NCI-H2196 treated with DMSO at 0.1 percent for 48 hours (cell line): ENCODE results near the gene AKAP5.
A peak's percentile ranks its signal among the peaks of the same experiment; 100 is the strongest.
"Not testable (repeated sequence)": the region's sequence is repeated elsewhere in the genome, so short reads cannot be mapped to it uniquely, and the experiment has no call there.

Experiments
- DNase-seq: peaks from one replicate; lab custom pipeline; 2025; ENCODE audit not compliant: unreplicated experiment; lab: John Stamatoyannopoulos, UW

AKAP5 gene

GRCh38 chr14:64502456-64502855, 37.2 kb downstream of the AKAP5 start:
- no peak for DNase-seq

- DNase-seq, result no peak
Measured at GRCh38 chr14:64502887-64503433, 37.7 kb downstream of the AKAP5 start.

DNA sequence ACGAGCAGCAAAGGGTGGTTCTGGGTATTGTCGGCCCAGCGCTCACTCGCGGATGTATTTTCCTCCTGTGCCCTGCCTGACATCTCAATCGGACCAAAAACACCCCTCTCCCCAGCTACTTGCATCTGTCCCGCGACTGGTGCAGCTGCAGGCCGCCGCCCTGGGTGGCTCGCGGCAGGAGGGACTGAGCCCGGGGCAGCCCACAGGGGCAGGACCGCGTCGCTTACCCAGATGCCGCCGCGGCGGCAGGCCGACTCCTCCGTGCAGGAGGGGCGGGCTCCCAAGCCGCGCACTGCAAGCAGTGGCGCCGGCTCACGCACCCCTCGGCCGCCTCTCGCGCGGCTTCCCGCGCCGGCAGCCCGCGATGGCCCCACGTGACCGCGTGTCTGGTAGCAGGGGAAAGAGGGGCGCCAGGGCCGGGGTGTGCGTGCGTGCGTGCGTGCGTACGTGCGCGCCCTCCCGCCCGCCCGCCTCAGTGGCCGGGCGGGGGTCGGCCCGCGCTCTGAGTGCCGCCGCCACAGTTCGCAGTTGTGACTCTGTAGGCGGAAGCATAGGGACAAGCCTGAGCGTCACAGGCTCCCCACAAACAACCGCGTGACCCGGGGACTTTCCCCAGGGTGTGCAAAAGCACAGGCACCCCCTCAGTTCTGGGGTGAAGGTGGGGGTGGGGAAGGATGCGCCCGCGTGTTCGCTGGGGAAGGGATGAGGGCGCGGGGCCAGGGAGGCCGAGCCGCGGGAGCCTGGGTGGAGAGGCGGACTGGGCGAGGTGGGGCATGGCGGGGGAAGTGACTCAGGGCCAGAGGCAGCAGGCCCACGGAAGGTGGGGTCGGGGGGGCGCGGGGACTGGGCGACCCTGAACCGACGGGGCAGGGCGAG, 38.4 kb downstream of the AKAP5 start, which contains the start of gene ZBTB25:
TSS of gene ZBTB25 (minus strand) at position 405 of the 876 bp plus-strand sequence. CDS start 13,305 bp downstream, outside the sequence.
- peak; percentile 90 for DNase-seq

DNA sequence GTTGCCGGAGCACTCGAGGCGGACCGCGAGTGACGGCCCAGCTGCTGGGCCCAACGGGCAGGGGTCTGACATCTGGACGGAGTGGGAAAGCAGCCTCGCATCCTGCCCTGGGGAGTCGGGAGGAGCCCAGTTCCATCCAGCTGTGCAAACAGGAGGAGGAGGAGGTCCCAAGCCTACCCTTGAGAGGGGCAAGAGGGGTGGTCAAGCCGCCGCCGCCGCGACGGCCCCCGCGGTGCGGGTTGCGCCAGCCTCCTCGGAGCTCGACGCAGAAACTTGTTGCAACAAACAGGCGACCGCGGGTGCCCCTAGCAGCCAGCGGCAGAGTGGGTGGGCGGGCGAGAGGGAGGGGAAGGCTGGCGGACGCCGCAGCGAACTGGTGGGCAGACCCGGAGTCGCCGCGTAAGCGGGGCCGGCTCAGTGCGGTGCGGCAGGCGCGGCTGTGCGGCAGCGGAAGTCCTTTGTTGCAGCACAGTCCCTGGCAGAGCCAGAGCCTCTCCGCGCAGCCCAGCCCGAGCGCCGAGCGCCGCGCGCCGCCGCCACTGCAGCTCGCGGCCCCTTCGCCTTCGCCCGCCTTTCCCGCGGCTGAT, 39.1 kb downstream of the AKAP5 start, which contains the start of gene ZBTB1:
TSS of gene ZBTB1 (plus strand) at position 461 of the 587 bp plus-strand sequence. CDS start 16,735 bp downstream, outside the sequence.
- DNase-seq, result peak; percentile 65

DNA sequence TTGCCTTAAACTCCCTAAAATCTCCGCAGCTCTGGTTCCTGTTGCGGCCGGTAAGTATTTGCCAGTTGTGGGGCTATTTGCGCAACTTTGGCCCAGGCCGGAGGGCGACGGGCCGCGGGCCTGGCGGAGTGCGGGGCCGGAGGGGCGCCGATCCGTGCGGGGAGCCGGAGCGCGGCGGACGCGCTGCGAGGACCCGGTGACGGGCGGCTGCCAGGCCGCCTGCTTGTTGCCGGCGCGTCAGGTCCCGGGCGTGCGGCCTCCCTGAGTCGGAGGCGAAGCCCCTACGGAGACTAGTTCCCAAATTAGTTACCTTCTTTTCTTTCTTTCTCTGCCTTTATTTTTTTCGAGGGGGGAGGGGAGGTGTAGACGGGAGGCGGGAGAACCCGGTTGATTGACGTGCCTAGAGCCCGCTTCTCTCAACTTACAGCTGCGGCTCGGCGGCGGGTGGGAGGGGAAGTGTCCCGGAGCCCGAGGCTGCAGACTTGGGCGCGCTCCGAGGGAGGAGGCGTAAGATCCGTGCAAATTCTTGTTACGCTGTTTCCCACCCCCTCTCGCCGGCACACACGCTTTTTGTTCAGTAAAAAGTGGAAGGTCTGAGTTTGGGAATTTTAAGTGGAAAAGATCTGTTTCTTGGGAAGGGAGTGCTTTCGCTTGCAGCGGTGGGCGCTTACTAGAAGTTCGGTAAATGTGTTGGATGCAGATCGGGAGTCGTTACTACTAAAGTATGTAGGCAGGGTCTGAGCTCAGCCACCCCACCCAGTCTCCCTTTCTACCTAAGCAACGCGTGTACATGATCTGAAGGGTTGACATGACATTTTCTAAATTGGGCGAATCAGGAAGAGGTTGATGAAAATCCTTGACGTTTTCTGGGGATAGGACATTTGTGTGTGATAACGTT, 39.8 kb downstream of the AKAP5 start:
- DNase-seq, result peak; percentile 68

GRCh38 chr14:64506721-64507120, 41.4 kb downstream of the AKAP5 start:
- DNase-seq, result no peak

DNA sequence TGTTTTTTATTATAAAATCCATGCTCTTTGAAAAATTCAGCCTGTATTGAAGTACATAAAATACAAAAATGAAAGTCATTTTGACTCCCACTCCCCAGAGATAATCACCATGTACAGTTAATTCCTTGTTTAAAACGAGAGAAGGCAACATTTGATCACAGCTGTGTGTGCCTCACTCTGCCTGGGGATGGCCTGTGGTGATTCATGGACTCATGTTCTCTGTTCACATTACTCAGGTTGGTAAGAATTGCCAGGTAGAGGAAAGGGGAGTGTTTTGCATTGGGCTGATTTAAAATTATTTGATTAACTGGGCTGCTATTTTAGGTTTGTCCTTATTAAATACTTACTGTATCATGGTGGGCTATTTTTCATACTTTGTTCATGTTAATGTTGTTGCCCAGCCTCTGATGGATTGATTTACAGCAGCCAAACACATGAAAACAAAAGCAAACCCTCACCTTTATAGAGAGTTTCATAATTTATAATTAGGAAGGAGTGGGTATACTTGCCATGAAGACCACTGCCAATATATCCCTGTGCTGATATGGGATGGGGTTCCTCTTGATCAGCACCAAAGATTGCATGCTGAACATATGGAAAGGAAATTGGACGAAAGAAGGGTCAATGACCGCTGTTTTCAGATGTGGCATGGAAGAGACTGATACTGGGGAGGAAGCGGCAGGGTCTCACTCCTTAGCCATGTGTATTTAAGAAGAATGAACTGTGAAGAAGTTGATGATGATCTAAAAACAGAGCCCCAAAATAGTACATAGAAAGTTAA, 42.3 kb downstream of the AKAP5 start:
- DNase-seq, result no peak

DNA sequence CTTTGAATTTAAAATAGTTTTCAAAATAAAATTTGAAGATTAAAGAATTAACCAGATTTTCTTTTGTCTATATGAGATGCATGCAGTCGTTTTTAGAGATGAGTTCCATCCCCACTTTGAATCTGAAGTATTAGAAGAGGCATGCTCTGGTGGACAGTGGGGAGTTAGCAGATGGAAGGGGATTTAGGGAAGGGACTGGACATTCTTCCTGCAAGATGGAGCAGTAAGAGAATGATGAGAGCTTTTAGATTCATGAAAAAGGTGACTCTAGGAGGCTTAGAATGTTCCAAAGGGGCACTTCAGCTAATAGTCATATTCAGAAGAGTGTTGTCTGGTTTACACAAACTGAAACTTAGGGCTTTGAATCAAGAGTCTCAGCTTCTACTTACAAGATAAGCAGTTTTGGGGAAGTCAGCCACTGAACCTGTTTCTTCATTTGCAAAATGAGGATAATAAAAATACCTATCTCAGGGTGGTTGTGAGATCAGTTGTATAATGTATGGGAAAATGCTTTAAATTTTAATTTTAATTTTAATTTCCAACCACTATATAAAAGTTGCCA, 43.0 kb downstream of the AKAP5 start:
- no peak for DNase-seq

GRCh38 chr14:64509036-64509435, 43.7 kb downstream of the AKAP5 start:
- no peak for DNase-seq

DNA sequence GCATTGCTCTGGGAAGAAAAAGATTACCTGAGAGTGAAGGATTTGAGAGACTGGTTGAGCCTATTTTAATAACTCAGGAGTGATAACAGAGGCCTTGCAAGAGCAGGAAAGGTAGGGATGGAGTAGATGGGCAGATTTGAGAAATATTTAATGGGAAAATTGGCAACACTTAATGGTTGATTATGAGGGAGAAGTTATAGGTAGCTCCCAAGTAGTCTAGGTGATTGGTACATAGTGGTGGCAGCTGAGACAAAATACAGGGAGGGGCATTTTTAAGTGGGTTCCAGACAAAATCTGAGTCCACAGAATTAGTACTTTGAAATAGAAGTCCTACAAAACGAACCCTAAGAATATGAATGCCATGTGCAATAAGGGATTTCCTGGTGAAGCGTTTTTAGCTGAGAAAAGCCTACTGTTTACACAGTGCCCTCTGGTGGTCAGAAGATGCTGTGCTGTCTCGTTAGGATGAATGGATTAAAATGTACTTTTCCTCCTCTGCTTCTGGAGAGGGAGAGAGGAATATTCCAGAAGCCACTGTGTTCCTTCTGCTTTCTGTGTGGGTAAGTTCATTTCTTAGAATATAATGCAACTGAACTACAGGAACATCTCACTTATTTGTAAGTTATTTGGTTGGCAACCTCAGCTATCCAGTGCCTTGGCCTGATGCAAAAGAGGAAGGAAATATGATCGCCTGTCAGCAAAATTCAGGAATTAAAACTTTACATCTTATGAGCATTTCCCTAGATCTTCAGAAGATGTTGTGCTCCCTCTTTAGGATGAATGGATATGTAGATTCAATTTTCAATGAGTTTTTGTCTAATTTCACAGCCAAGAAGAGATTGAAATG, 45.7 kb downstream of the AKAP5 start:
- peak; percentile 40 for DNase-seq

GRCh38 chr14:64513271-64513670, 48.0 kb downstream of the AKAP5 start:
- no peak for DNase-seq

DNA sequence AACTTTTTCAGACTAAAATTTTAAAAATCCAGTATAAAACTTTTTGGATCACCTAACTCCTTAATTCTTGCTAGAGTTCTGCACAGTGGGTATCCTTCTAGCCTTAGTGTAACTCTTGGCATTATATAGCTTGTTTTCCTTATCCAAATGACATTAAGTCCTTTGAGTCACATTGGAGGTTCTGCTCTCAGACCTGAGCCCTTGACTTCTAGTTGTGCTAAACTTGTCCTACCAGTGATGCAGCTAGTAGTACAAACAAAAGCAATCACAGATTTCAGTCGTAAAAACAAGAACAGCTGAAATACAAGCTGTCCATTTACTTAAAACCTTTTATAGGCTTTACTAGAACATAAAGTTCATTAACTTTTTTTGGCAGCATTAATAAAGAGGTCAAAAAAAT, 49.8 kb downstream of the AKAP5 start:
- DNase-seq, result no peak

DNA sequence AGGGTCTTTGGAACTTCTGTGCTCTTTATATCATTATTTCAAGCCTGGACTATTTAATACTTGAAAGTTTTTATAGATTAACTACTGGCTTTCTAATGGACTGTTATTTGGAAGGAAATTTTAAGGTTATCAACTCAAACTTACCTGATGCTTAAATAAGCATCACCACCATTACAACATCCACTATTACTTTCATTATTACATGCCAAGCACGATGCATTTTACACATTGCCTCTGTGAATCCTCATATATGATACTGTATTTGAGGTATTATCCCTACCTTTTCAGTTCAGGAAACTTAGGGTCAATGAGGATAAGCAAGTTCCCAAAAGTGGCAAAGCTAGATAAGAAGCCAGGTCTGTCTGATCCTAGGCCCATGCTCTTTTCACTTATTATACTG, 51.7 kb downstream of the AKAP5 start:
- no peak for DNase-seq

- DNase-seq, result not testable (repeated sequence)
Measured at GRCh38 chr14:64517667-64518066, 52.4 kb downstream of the AKAP5 start.

- DNase-seq, result no peak
Measured at GRCh38 chr14:64518229-64518628, 52.9 kb downstream of the AKAP5 start.

GRCh38 chr14:64520699-64521098, 55.4 kb downstream of the AKAP5 start:
- no peak for DNase-seq

DNA sequence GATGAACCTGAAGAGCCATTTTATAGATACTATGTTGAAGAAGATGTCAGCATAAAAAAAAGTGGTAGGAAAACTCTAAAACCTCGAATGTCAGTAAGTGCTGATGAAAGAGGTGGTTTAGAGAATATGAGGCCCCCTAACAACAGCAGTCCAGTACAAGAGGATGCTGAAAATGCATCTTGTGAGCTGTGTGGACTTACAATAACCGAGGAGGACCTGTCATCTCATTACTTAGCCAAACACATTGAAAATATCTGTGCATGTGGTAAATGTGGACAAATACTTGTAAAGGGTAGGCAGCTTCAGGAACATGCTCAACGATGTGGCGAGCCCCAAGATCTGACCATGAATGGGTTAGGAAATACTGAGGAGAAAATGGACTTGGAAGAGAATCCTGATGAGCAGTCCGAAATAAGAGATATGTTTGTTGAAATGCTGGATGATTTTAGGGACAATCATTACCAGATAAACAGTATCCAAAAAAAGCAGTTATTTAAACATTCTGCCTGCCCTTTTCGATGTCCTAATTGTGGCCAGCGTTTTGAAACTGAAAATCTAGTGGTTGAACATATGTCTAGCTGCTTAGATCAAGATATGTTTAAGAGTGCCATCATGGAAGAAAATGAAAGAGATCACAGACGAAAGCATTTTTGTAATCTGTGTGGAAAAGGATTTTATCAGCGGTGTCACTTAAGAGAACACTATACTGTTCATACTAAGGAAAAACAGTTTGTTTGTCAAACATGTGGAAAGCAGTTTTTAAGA, 57.5 kb downstream of the AKAP5 start:
- no peak for DNase-seq
